AG09319 (cell line): Measurements from ENCODE around the gene SLC6A8.

Experiments used
- DNase-seq: peaks from one replicate; pipeline ENCODE4 v3.0.0-alpha.2; 2010; ENCODE audit warnings: low read depth; ENCODE audit errors: extremely low read depth
- TF ChIP-seq, protein P1 (sequence below): IDR thresholded peaks from 2 replicates; pipeline ENCODE4 v1.5.1; 2011; ENCODE audit warnings: low read depth, mild to moderate bottlenecking, inconsistent platforms, low read length, moderate library complexity

Gene SLC6A8

DNA sequence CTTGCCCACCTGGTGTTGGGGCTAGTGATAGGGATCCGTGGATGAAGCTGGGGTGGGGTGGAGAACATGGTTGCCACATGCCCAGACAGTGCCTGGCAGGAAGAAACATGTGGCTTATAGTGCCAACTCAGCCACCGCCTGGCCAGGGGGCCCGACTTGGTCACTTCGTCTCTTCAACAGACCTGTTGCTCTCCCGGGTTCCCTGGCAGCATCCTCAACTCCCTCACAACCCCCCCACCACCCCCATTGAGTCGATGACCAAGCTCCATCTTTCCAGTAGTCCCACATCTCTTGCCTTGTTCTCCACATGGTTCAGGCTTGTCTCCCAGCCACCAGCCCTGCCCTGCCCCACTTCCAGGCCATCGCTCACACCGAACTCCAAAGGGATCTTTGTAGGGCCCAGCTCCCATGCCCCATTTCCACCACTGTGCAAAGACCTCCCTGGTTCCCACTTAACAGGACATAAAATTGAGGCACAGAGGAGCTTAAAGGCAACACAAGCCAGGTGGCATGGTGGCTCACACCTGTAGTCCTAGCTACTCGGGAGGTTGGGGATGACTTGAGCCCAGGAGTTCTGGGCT is 21.9 kb upstream of the SLC6A8 start:
- no peak for DNase-seq
- TF ChIP-seq, protein P1, sequence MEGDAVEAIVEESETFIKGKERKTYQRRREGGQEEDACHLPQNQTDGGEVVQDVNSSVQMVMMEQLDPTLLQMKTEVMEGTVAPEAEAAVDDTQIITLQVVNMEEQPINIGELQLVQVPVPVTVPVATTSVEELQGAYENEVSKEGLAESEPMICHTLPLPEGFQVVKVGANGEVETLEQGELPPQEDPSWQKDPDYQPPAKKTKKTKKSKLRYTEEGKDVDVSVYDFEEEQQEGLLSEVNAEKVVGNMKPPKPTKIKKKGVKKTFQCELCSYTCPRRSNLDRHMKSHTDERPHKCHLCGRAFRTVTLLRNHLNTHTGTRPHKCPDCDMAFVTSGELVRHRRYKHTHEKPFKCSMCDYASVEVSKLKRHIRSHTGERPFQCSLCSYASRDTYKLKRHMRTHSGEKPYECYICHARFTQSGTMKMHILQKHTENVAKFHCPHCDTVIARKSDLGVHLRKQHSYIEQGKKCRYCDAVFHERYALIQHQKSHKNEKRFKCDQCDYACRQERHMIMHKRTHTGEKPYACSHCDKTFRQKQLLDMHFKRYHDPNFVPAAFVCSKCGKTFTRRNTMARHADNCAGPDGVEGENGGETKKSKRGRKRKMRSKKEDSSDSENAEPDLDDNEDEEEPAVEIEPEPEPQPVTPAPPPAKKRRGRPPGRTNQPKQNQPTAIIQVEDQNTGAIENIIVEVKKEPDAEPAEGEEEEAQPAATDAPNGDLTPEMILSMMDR = no peak

DNA sequence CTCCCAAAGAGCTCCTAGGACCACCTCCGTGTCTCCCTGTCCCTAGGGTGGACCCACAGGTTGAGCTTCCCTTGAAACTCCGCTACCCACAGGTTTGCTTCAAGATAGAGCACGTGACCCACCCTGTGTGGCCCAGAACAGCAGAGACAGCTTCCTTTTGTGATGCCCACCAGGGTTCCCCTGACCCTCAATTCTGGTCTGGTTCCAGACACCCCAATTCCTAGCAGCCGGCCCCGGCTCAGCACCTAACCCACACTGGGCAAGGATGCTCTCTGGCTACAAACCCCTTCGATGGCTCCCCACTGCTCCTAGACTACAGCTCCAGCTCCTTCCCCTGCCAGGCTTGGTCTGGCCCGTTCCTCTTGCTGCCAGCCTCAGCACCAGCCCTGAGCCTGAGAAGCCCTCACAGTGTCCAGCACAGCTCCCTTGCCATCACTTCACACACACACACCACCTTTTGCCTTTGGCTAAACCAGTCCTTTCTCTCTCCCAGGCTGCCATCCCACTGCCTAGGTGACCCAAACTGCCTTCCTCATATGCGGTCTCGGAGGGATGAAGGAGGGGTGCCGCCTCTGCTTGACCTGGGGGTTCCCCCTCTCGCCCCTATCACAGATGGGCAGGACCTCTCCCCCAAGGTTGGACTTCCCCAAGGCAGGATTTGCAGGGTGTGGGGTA is 20.3 kb upstream of the SLC6A8 start:
- TF ChIP-seq, protein P1 = no peak
- DNase-seq = no peak

DNA sequence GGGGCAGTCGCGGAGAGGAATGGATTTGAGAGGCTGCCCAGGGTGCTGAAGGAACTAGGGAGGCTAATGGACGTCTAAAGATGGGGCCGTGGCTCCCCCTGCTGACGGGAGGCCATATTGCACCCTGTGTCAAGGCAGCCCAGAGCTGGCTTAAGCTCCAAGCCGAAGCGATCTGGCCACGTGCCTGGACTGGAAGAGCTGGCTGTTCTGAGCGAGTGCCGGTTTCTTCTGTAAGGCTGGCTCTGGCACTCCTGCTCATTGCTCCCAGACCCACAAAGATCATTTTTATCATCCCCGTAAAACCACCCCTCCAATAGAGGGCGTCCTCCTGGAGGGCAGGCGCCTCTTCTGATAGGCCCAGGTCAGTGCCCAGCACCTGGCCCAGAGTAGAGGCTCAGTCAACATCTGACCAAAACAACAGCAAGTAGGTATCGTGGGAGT is 19.8 kb upstream of the SLC6A8 start:
- TF ChIP-seq, protein P1 = peak; percentile 69
- DNase-seq = peak; percentile 35

DNA sequence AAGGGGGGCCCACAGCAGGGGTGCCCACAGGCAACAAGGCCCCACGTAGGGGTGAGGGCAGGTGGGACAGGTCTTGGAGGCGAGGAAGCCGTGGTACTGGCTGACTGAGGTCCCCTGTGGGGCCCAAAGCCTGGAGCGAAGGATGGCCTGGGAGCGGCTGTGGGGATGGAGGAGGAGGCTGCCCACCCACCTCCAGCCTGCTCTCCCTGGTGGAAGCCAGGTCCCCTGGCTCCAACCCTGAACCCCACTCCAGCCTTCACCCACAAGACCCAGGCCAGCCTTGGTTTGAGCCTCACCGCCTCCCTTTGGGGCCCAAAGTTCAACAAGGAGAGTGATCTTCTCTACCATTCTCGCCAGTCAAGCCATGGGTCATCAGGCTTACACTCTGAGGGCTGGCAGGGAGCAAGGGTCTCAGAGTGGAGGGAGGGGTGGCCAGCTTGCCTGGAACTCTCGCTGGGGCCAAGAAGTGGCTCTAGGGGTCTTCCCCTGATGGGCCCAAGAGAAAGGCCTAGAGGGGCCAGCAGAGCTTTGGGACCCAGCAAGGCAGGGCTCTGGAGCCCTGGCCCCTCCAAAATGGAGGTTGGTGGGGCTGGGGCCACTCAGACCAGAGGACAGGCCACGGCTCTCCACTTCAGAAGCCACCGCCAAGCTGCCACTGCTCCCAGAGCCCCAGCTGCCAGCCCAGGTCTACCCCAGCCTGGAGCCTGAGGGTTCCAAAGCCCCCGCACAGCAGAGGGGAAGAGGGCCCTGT is 19.1 kb upstream of the SLC6A8 start:
- TF ChIP-seq, protein P1 = no peak
- no peak for DNase-seq

DNA sequence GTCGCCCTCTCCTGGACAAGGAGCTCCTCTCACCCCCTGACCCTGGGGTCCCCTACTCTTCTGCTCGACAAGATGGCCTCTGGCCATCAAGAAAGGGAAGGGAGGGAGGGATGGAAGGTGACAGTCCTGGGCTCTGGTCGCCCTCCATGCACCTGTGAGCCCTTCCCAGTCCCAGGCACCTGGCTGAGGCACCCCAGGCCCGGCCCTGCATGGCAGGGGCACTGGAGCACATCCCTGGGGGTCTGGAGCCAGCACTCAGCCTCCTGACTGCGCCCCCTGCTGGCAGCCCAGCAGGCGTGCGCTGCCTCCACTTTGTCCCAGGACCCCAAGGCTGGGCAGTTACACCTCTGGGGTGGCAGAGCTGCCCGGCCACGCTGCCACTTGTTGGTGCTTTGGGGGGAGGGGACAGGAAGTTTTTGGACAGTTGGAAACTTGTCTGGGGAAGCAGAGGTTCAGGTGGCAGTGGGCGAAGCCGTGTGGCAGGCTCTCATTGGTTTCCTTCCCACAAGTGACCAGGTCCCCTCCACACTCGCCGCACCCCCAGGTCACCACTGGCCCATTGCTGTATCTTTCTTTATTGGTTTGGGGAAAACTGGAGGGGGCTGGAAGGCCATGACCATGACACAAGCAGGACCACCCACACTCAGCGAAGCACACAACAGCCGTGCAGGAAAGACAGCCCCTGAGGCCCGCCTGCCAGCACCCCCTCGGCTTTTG is 18.4 kb upstream of the SLC6A8 start:
- DNase-seq = no peak
- TF ChIP-seq, protein P1 = peak; percentile 72

DNA sequence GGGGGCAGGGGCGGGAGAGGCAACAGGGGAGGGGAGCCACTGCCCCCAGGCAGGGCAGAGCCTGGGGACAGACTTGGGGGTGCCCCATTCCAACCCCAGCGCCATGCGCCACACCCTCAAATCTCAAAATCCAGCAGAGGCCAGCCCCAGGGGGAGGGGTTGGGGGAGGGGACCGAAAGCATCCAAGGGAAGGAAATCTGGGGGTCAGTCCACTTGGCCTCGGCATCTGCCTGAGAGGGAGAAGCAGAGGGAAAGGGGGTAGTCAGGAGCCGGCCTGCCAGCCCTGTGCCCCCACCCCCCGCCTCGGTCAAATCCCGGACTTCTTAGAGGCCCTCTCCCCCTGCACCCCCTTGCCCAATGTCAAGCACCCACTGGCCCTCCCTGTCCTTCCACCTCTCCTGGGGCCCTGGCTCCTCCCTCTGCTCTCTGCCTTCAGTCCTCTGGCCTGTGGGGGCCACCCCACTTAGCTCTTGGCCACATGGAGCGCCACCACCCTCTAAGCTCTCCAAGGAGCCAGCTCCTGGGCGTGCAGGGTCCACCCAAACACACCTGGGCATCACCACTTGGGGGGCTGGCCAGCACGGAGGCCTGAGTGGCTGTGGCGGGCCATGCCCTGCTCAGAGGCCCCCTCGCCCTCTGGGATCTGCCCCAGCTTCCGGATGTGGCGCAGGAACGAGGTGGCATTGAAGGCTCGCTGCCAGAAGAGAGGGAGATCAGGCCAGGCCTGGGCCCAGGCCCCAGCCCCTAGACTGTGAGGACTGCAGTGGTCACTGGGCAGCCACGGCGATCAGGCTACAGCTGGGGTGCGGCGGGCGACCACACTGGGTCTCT is 17.6 kb upstream of the SLC6A8 start:
- no peak for DNase-seq
- TF ChIP-seq, protein P1 = no peak
